HepG2 (cell line): ENCODE results near the gene SP6. TPM values are rescaled to one million over a fixed set of nuclear protein-coding genes. Genes with fewer than 3 reads are reported as not detected.

Source experiments
- ATAC-seq: fragments of 200-7000 bp; cut with Tn5 transposase; 3 replicates; pipeline ENCODE4 v1.9.1; 2020; ENCODE audit warnings: mild to moderate bottlenecking, moderate library complexity
- BruUV-seq: library from RNA; stranded (reverse); fragments of 400-500 nt; replicated peaks from 2 replicates; lab custom pipeline; 2021; lab: Mats Ljungman, UMichigan
- CTCF ChIA-PET: fragments of 300-600 bp; formaldehyde crosslinking; extraction: SDS; loops from one replicate; lab custom pipeline; 2021; ENCODE audit warnings: low total read pairs, inconsistent platforms, low intra/inter-chr PET ratio; lab: Yijun Ruan, JAX
- POLR2A ChIA-PET: fragments of 350-600 bp; sonication (Branson Sonifier 250); formaldehyde crosslinking; loops from one replicate; lab custom pipeline; 2020; ENCODE audit warnings: antibody characterized with exemption, inconsistent platforms; lab: Yijun Ruan, JAX
- DNase-seq: peaks from one replicate; pipeline ENCODE4 v3.0.0-alpha.2; 2015; ENCODE audit warnings: low spot score
- FAIRE-seq: peaks from 3 replicates; lab custom pipeline; 2011; peaks lifted over from hg19 to GRCh38; lab: Jason Lieb, UNC
- H2AFZ ChIP-seq: one replicate; pipeline ENCODE4 v1.6.1; 2011; ENCODE audit warnings: low read length, inconsistent platforms
- H3K27ac ChIP-seq: fragments of 300-600 bp; 3 replicates; pipeline ENCODE4 v1.8.0; 2011; ENCODE audit warnings: mixed run types, mild to moderate bottlenecking, mixed read lengths, low read length, inconsistent platforms; ENCODE audit not compliant: insufficient read depth; ENCODE audit errors: extremely low read length
- H3K27me3 ChIP-seq, 2 experiments: fragments of 200-600 bp in 1 of 2; 2 replicates in 1 of 2; 3 replicates in 1 of 2; pipeline versions ENCODE4 v1.6.0 to v1.8.0; 2011; ENCODE audit warnings: low read length in 2 of 2, mild to moderate bottlenecking in 2 of 2, moderate library complexity in 2 of 2, inconsistent platforms in 1 of 2; ENCODE audit not compliant: insufficient read depth in 2 of 2, control insufficient read depth in 1 of 2
- H3K36me3 ChIP-seq, 2 experiments: fragments of 200-600 bp in 1 of 2; replicated peaks in 1 of 2; 2 replicates in 1 of 2; 3 replicates in 1 of 2; pipeline versions ENCODE4 v1.5.1 to v1.8.0; 2011; ENCODE audit warnings: low read length in 2 of 2, inconsistent platforms in 1 of 2; ENCODE audit not compliant: insufficient read depth in 2 of 2, control insufficient read depth in 1 of 2
- H3K4me1 ChIP-seq: 2 replicates; pipeline ENCODE4 v1.5.1; 2012; ENCODE audit warnings: low read length, inconsistent platforms; ENCODE audit not compliant: insufficient read depth
- H3K4me2 ChIP-seq: 2 replicates; pipeline ENCODE4 v1.6.0; 2011; ENCODE audit warnings: low read depth, low read length, inconsistent platforms
- H3K4me3 ChIP-seq, 3 experiments: fragments of 200-600 bp in 1 of 3; sonication (generic), shearing (Covaris generic) in 1 of 3; replicated peaks in 1 of 3; 2 replicates each; pipeline ENCODE4 v1.5.1; 2011 to 2016; ENCODE audit warnings: low read length in 3 of 3, inconsistent platforms in 2 of 3, low read depth in 2 of 3, mild to moderate bottlenecking in 2 of 3, control low read depth in 1 of 3, mixed read lengths in 1 of 3; ENCODE audit not compliant: insufficient read depth in 1 of 3
- H3K79me2 ChIP-seq: one replicate; pipeline ENCODE4 v1.6.1; 2011; ENCODE audit warnings: low read length, inconsistent platforms; ENCODE audit not compliant: insufficient read depth
- H3K9ac ChIP-seq: 2 replicates; pipeline ENCODE4 v1.6.0; 2011; ENCODE audit warnings: mild to moderate bottlenecking, low read depth, low read length, inconsistent platforms; ENCODE audit not compliant: insufficient read depth
- H3K9me3 ChIP-seq: 2 replicates; pipeline ENCODE4 v1.5.1; 2012; ENCODE audit warnings: mild to moderate bottlenecking, low read length
- H4K20me1 ChIP-seq: 2 replicates; pipeline ENCODE4 v1.6.0; 2011; ENCODE audit warnings: inconsistent platforms, mild to moderate bottlenecking, low read length, moderate library complexity; ENCODE audit not compliant: insufficient read depth
- DZIP1 ChIP-seq: sonication (generic); formaldehyde crosslinking; IDR thresholded peaks from 2 replicates; pipeline ENCODE4 v1.5.0; 2020; ENCODE audit warnings: mild to moderate bottlenecking, missing genetic modification reagents
- KAT8 ChIP-seq: IDR thresholded peaks from 2 replicates; pipeline ENCODE4 v1.6.1; 2016; ENCODE audit warnings: missing genetic modification reagents, missing compliant biosample characterization
- MZF1 ChIP-seq: sonication (generic); formaldehyde crosslinking; IDR thresholded peaks from 2 replicates; pipeline ENCODE4 v1.8.1; 2023; ENCODE audit warnings: mild to moderate bottlenecking, missing genetic modification reagents, borderline replicate concordance
- POLR2AphosphoS2 ChIP-seq: IDR thresholded peaks from 2 replicates; pipeline ENCODE4 v1.6.1; 2011; ENCODE audit warnings: low read depth, low read length, improper control_type of control experiment
- SATB2 ChIP-seq: sonication (generic); formaldehyde crosslinking; IDR thresholded peaks from 2 replicates; pipeline ENCODE4 v1.5.0; 2020; ENCODE audit warnings: missing genetic modification reagents
- SOX13 ChIP-seq, 3 experiments: fragments of 450-650 bp in 1 of 3; sonication (generic) in 1 of 3; formaldehyde crosslinking in 1 of 3; IDR thresholded peaks in 2 of 3; conservative IDR thresholded peaks in 1 of 3; 2 replicates each; pipeline versions ENCODE4 v1.5.0 to v1.6.1; 2016 to 2020; ENCODE audit warnings: antibody characterized with exemption in 1 of 3, mild to moderate bottlenecking in 1 of 3, missing compliant biosample characterization in 1 of 3, missing genetic modification reagents in 1 of 3, moderate library complexity in 1 of 3
- TEAD2 ChIP-seq: sonication (generic); formaldehyde crosslinking; IDR thresholded peaks from 2 replicates; pipeline ENCODE4 v1.9.0; 2021; ENCODE audit warnings: missing genetic modification reagents
- ZBTB21 ChIP-seq: sonication (generic); formaldehyde crosslinking; IDR thresholded peaks from 2 replicates; pipeline ENCODE4 v1.4.0; 2020; ENCODE audit warnings: missing genetic modification reagents
- ZBTB8A ChIP-seq: sonication (generic); formaldehyde crosslinking; IDR thresholded peaks from 2 replicates; pipeline ENCODE4 v1.4.0; 2020; ENCODE audit warnings: mild to moderate bottlenecking, low read depth, missing genetic modification reagents, borderline replicate concordance
- ZFP91 ChIP-seq: sonication (generic); formaldehyde crosslinking; IDR thresholded peaks from 2 replicates; pipeline ENCODE4 v1.9.0; 2022; ENCODE audit warnings: missing genetic modification reagents, mild to moderate bottlenecking, borderline replicate concordance
- ZIK1 ChIP-seq: sonication (generic); formaldehyde crosslinking; IDR thresholded peaks from 2 replicates; pipeline ENCODE4 v1.5.0; 2020; ENCODE audit warnings: mild to moderate bottlenecking, low read depth, missing genetic modification reagents, borderline replicate concordance
- ZNF124 ChIP-seq: sonication (generic); formaldehyde crosslinking; IDR thresholded peaks from 2 replicates; pipeline ENCODE4 v1.4.0; 2020; ENCODE audit warnings: missing genetic modification reagents
- ZNF7 ChIP-seq: IDR thresholded peaks from 2 replicates; pipeline ENCODE4 v1.6.1; 2016; ENCODE audit warnings: missing biosample characterization, missing genetic modification reagents
- ZNF75D ChIP-seq: sonication (generic); formaldehyde crosslinking; IDR thresholded peaks from 2 replicates; pipeline ENCODE4 v1.8.1; 2023; ENCODE audit warnings: missing genetic modification reagents, mild to moderate bottlenecking, borderline replicate concordance
- WGBS: methylation state at CpG from one replicate; pipeline ENCODE4 v1.1.6; 2017; ENCODE audit warnings: low lambda C conversion rate; 5-methylcytosine and 5-hydroxymethylcytosine counted together
- in situ Hi-C: cut with HindIII; loops from 2 replicates; pipeline ENCODE4 v1.10.0; 2017; ENCODE audit warnings: low pct_unique_long_range_greater_than_20kb; ENCODE audit not compliant: extremely low pct_ligation_motif_present
- intact Hi-C: fragments of 100-400 bp; cut with micrococcal nuclease; formaldehyde crosslinking; loops from one replicate; pipeline ENCODE4 v1.10.0; 2022; ENCODE audit not compliant: unreplicated experiment
- polyA plus RNA-seq, 8 experiments: library from polyadenylated mRNA; depleted of rRNA in 3 of 8; stranded (reverse) in 7 of 8; unstranded in 1 of 8; fragments of >200 nt; fragmentation: Illumina TruSeq in 4 of 8; extraction: Trizol in 4 of 8; gene quantifications; 2 replicates each; pipeline versions ENCODE4 v1.2.1 to v1.2.3, GENCODE V29; 2011 to 2016; ENCODE audit warnings: low read depth in 4 of 8, missing spikeins in 1 of 8, mixed read lengths in 1 of 8; ENCODE audit not compliant: insufficient read depth in 1 of 8
- total RNA-seq, 5 experiments: library from RNA; depleted of rRNA; stranded (reverse); fragments of >200 nt; fragmentation: Illumina TruSeq; extraction: Trizol; gene quantifications; 2 replicates each; pipeline ENCODE4 v1.2.3, GENCODE V29; 2016; ENCODE audit warnings: low read depth in 1 of 5
- TF ChIP-seq, protein P1 (sequence below): sonication (generic); formaldehyde crosslinking; IDR thresholded peaks from 2 replicates; pipeline ENCODE4 v1.5.1; 2020; ENCODE audit warnings: mild to moderate bottlenecking, missing genetic modification reagents, borderline replicate concordance

SP6 gene
- total and polyA plus RNA-seq, 2 of the 13 experiments (the other 11 are each of a cell fraction or from before 2014, with no cell fraction given), result 0.07 TPM

- no peak overlapping the region for H3K4me3 ChIP-seq
- no peak for FAIRE-seq
- 94% methylated on average over 10 of the region's 11 CpGs for WGBS
- H3K27me3 ChIP-seq, result peaks cover 2 to 8% of the 10 kb centered on the region in 2 experiments; a peak in 3 of 5 replicates
- no peaks in the 10 kb centered on the region for H3K9me3 ChIP-seq
- no peak overlapping the region for H3K27ac ChIP-seq
- H4K20me1 ChIP-seq, result no peaks in the 10 kb centered on the region
- H2AFZ ChIP-seq, result no peak overlapping the region
- H3K79me2 ChIP-seq, result no peaks in the 10 kb centered on the region
- TF ChIP-seq MZF1, result no peak
- TF ChIP-seq ZFP91 (CRISPR knock-in tag), result no peak
- no peak for TF ChIP-seq SATB2 (CRISPR knock-in tag)
- TF ChIP-seq ZBTB21 (CRISPR knock-in tag), result no peak
- TF ChIP-seq ZNF75D (CRISPR knock-in tag), result no peak
- TF ChIP-seq ZNF124 (CRISPR knock-in tag), result no peak
- TF ChIP-seq KAT8 (CRISPR knock-in tag), result no peak
- TF ChIP-seq TEAD2 (CRISPR knock-in tag), result no peak
- no peak for TF ChIP-seq ZBTB8A (CRISPR knock-in tag)
- TF ChIP-seq ZNF7 (CRISPR knock-in tag), result no peak
- TF ChIP-seq DZIP1 (CRISPR knock-in tag), result no peak
- TF ChIP-seq POLR2AphosphoS2, result no peak
- TF ChIP-seq ZIK1 (CRISPR knock-in tag), result no peak
- TF ChIP-seq, protein P1, sequence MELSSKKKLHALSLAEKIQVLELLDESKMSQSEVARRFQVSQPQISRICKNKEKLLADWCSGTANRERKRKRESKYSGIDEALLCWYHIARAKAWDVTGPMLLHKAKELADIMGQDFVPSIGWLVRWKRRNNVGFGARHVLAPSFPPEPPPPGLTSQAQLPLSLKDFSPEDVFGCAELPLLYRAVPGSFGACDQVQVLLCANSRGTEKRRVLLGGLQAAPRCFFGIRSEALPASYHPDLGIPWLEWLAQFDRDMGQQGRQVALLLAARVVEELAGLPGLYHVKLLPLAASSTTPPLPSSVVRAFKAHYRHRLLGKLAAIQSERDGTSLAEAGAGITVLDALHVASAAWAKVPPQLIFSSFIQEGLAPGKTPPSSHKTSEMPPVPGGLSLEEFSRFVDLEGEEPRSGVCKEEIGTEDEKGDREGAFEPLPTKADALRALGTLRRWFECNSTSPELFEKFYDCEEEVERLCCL (CRISPR knock-in tag), result no peak
- no peak for TF ChIP-seq SOX13 (IDR thresholded peaks at IDR 0.05)
- TF ChIP-seq SOX13 (CRISPR knock-in tag; conservative IDR thresholded peaks at IDR 0.05 in 1 of 2, IDR thresholded peaks at IDR 0.05 in 1 of 2), result no peak
- ATAC-seq, result no peak
- CTCF ChIA-PET, result no interaction called here
- no peak overlapping the region for H3K9ac ChIP-seq
- no peak overlapping the region for H3K4me2 ChIP-seq
- in situ Hi-C loops, result no loop called here
- DNase-seq, result no peak
- H3K36me3 ChIP-seq, result peaks cover 4 to 7% of the 10 kb centered on the region in 2 experiments; a peak in 3 of 5 replicates
- H3K4me1 ChIP-seq, result peaks cover 12% of the 10 kb centered on the region
- no TSS peak for BruUV-seq
- intact Hi-C loops, result no loop called here
- POLR2A ChIA-PET, result no interaction called here
Measured at GRCh38 chr17:47807421-47807820, 43.5 kb downstream of the SP6 start.
